Adrenal gland (tissue), 5 donors: ENCODE measurements around the gene TRIB2.

Experiments used
- CTCF ChIP-seq, 6 experiments: fragments of 450-650 bp in 4 of 6; fragments of 200-600 bp in 2 of 6; sonication (generic) in 1 of 6; IDR thresholded peaks; 1 replicate in 5 of 6; 2 replicates in 1 of 6; pipeline versions ENCODE4 v1.5.1 to v1.8.0; 2016 to 2021; ENCODE audit warnings: antibody characterized with exemption in 6 of 6, mild to moderate bottlenecking in 2 of 6, moderate library complexity in 1 of 6
- POLR2A ChIP-seq, 2 donors: fragments of 450-650 bp; IDR thresholded peaks; one replicate each; pipeline ENCODE4 v1.6.1; 2017; ENCODE audit warnings: antibody characterized with exemption in 2 of 2, mild to moderate bottlenecking in 2 of 2, moderate library complexity in 1 of 2
- donor health status: DM: no; HTN: no; CAD: no.

- no peak for TF ChIP-seq CTCF (IDR thresholded peaks at IDR 0.05)
- TF ChIP-seq POLR2A (IDR thresholded peaks at IDR 0.05) = no peak
Measured at GRCh38 chr2:12675801-12676200, 40.9 kb upstream of the TRIB2 start.
